Dermis microvascular lymphatic vessel endothelial cell (primary cell): ENCODE data around the gene LRMDA. TPM values are rescaled to one million over a fixed set of nuclear protein-coding genes. Genes with fewer than 3 reads are reported as not detected.

Experiments
- DNase-seq, 2 donors: peaks; one replicate each; pipeline versions ENCODE4 v3.0.0 to v3.0.0-alpha.2; 2010; ENCODE audit warnings: low read depth in 2 of 2
- total RNA-seq: library from RNA; depleted of rRNA; stranded (reverse); fragments of >200 nt; gene quantifications from 2 replicates; pipeline ENCODE4 v1.2.1, GENCODE V29; 2014

Gene LRMDA
- total RNA-seq, 1 donor from 2014 or later: 10.4 TPM

DNA sequence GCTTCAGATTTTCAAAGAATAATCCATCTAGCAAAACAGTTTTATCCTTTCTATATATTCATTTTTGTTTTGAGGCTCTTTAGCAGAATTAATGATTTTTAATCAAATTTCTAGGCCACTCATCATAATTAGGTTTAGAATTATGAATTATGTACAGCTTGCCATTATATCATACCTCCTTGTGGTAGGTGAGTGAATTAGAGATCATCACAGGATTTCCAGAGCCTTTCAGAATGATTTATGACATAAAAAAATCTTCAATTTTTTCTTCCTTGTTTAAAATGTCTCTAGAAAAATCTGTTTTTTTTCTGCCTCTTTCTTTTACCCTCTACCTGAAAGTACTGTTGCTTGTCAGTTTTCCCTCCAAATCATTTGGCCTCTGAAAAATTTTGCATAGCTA, 433.3 kb downstream of the LRMDA start:
- no peak for DNase-seq

DNA sequence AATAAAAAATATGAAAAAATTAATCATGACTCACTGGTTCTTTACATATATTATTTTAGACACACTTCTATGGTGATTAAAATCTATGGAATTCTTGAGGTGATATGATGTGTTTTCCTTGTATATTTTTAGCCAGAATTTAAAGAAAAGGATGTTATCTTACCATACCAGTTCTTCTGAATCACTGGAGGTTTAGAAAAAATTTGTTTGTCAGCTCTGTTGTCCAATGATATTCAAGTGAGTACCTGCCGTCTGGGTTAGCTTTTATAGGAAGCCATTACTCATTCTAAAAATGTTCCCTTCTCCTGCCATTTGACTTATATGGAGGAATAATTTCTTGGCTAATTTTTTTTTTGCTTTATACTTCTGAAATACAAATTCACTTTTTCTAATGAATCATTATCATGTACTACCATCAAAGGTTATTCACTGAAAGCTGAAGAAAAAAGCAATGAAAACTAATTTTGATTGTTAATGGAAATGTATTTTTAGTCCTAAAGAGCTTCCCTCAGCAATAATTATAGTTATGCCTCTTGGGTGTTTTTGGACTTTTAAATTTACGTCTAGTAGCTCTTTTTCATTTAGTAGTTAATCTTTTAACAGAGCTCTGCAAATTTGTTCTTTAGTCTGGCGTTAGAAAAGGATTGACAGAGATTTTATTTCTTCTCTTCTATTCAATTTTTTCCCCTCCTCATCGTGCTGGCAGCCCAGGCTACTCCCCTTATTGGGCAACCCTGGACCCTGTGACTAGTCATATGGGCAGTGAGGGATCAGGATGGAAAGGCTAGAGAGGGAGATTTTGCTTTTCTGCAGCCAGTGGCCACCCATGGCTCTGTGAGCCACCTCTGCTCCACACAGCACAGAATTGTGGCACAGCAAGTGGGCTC, 434.2 kb downstream of the LRMDA start:
- DNase-seq: no peak

DNA sequence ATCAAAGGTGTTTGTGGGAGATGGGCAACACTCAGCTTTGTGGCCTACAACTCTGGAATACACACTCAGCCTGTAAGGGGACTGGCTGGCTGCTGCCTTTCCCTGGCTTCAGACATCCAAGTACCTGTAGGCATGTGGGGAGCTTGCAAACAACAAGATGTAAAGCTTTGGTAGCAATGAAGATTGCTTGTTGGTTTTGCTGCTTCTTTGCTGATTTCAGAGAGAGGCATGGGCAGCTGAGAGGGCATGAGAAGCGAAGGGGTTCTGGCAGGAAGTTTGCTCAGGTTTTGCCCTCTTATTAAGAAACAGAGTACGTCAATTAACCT, 434.8 kb downstream of the LRMDA start:
- no peak for DNase-seq

DNA sequence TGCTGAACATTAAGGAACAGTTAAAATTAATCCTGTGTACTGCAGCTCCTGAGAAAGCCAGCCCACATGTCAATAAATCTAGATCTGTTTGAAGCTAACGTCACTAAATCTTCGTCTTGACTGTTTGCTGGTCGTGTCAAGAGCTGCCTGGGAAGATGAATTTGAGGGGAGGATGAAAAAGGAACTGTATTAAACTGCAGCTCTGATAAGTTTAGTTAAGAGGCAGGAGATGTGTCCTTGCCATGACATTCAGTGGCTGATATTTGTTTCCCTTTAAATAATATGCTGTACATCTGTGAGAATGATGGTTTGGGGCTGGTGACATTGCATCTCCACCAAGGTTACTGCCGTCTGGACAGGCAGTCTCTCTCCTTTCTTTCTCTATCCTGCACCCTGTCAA, 435.3 kb downstream of the LRMDA start:
- DNase-seq: no peak

DNA sequence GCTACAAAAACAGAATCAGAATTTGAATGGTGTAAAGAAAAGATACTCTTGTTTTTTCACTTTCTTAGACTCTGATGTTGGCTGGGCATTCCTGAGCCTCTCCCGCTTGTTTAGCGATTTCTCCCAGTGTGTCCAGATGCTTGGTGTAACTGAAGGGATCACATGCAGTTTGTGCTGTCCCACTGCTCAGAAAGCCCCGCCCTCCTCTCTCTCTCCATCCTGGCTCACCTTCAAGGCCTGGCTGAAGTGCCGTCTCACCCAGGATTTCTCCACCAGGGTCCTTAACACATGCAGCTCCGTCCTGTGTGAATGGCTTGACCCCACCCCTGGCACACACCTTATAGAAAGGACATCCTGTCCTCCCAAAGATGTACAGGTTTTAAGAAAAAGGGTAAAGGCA, 437.1 kb downstream of the LRMDA start:
- DNase-seq: no peak

DNA sequence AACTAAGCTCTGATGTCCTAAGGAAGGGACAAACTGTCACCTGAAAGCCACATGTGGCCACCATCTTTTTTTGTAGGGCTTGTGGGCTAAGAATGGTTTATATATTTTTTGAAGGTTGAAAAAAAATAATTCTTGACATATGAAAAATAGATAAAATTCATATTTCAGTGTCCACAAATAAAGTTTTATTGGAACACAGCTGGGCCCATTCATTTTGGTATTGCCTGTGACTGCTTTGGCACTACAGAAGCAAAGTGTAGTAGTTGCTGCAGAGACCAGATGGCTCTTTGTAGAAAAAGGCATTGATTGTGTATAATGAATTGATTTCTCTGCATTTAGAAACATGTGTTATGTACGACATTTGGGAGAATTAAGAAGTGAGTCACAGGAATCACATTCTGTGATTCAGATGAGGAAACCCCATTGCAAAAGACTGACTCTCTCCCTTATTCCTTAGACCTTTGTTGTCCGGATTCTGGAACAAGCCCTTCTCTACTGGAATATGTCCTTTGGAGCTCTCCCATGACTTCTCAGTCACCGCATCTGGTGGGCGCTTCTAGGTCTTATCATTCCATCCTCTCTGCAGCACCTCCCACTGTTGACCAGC, 438.7 kb downstream of the LRMDA start:
- no peak for DNase-seq

DNA sequence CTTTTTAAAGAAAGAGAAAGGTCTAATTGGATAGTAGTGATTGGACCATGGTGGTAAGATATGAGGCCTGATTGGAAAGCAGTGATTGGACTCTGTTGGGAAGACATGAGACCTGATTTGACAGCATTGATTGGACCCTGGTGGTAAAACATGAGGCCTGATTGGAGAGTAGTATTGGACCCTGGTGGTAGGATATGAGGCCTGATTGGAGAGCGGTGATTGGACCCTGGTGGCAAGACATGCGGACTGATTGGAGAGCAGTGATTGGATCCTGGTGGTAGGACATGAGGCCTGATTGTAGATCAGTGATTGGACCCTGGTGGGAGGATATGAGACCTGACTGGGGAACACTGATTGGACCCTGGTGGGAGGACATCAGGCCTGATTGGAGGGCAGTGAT, 444.3 kb downstream of the LRMDA start:
- no peak for DNase-seq

DNA sequence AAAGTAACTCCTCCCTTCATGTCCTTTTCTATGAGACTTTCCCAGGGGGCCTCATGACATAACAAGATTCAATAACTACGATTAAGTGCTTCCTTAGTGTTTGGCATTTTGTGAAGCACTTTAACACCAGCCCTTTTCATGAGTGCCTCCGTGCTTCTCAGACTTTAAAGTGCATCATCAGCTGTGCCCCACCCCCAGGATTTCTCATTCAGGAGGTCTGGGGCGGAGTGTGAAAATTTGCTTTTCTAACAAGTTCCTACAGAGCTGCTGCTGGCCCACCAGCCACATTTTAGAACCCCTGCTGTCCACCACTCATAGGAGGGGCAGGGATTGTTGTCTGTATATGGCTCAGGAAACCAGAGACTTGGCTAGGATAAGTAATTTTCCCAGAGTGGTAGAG, 445.3 kb downstream of the LRMDA start:
- DNase-seq: no peak

DNA sequence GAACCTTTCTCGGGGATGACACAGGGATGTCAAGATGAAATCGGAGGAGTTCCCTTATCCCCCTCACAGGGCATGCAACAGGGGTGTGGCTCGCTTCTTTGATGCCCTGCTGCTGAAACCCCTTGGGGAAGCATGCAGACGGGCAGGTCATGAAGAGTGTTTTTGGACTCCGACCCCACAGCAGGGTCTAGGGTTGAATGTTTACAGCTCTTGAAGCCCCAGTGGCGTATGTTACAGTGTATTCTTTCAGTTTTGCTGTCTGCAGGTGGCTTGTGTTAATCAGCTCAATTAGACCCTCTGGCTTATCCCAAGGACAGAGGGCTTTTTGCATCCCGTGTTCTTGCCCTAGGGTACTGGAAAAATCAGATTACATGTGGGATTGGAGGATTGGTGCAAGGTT, 446.5 kb downstream of the LRMDA start:
- DNase-seq: no peak

DNA sequence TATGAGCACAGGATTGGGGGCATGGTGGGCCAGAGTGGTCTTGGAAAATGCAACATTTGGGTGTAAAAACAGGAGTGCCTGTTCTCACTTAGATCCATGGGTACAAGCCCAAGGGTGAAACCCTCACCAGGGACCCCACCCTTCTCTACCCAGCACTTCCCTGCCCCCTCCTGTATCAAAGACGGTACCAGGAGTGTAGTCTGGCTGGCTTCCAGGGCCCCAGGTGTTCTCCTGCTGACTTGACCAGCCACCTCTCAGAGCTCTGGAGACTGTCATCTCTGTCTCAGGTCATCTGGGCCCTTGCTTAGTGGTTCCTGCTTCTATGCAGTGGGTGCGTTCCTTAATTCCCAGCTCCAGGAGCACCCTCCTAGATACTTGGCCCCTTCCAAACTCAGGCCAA, 447.2 kb downstream of the LRMDA start:
- no peak for DNase-seq

DNA sequence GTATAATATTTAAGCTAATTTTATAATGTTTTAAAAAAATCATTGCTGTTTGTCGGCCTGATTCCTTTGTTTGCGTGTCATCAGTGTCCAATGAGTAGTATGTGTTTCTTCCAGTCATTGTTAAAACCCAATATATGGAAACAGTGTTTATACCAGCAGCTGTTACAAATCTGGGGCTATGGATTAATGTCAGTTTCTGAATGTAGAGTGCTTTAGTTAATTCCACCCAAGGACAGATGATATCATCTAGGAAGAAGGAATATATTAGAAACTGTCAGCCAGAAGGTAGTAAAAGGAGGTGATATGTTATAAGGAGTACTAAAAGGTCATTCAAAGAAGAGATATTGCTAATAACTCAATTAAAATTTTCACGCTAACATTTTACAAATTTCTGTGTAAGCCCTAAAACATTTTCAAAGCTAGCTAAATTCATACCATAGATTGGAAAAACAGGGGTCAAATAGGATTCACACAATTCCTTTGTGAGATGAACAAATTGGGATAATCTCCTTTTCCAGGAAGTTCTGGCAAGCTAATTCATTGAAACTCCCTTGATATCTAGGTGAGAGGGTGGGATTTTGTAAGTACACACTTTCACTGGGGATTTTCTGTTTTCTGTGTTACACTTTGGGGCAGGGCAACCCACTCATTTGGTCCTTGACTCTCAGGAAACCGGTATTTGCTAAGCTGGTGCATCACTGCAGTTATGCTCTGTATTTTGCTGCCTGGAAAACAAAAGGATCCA, 448.8 kb downstream of the LRMDA start:
- no peak for DNase-seq

DNA sequence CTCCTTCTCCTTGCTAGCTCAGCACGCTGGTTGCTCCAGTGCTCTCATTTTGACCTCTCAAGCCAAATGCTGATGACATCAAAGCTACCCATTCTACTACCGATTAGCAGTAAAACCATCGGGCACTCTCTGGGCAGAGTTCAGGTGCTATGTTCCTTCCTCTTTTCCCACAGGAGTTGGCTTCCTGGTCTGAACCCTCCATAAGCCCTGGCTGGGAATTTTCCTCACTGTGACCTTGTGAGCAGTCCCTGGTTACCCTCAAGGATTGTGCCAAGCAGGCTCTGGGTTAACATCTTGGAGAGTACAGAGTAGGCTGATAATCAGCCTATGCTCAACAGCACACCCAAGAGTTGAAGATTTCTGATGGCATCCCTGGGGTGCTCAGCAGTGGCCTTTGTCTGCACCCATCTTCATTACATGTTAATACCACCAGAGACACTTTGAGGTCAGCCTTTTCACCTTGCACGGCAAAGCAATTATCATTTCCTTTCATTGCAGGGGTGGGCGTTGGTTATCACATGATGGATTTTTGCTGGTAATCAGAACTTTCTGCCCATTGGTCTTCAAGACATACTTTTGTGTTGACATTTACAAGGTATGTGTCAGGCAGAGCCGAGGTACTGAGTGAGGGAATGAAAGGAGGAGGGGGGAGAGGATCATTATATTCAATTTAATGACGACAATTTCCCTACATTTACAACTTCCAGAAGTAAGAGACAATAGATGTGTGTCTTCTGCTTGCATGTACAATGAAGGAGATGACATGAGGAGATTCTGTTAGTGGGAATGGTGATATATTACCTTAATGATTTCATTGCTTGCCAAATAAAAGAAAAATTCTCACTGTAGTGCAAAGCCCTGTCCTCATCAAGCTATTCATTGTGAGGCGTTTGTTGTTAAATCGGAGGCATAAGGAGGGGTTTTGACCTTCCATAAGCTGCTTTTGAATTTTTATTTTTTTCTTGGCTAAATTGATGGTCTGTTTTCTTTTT, 452.0 kb downstream of the LRMDA start:
- no peak for DNase-seq

DNA sequence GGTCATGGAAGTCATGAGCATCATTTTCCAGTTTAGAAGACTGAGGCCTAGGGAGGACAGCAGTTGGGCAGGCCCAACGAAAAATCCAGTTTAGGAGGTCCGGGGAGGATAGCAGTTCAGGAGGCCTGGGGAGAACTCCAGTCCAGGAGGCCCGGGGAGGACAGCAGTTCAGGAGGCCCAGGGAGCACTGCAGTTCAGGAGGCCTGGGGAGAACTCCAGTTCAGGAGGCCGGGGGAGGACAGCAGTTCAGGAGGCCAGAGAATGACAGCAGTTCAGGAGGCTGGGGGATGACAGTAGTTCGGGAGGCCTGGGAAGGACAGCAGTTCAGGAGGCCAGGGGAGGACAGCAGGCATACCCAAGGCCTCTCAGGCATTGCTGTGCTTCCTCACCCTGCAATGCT, 453.4 kb downstream of the LRMDA start:
- DNase-seq: no peak

DNA sequence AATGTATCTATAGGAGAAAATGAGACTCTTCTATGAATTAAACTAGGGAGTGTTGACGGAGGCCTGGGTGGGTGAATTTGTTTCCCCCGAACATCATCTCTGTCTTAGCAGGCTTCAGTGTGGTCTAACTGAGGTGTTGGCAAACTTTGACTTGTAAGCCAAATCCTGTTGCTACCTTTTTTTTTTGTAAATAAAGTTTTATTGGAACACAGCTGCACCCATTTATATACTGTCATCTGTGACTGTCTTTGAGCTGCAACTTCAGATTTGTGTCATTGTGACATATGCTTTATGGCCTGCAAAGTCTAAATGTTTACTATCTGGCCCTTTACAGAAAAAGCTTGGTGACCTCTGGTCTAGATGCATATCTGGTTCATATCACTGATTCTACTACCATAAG, 455.9 kb downstream of the LRMDA start:
- no peak for DNase-seq

DNA sequence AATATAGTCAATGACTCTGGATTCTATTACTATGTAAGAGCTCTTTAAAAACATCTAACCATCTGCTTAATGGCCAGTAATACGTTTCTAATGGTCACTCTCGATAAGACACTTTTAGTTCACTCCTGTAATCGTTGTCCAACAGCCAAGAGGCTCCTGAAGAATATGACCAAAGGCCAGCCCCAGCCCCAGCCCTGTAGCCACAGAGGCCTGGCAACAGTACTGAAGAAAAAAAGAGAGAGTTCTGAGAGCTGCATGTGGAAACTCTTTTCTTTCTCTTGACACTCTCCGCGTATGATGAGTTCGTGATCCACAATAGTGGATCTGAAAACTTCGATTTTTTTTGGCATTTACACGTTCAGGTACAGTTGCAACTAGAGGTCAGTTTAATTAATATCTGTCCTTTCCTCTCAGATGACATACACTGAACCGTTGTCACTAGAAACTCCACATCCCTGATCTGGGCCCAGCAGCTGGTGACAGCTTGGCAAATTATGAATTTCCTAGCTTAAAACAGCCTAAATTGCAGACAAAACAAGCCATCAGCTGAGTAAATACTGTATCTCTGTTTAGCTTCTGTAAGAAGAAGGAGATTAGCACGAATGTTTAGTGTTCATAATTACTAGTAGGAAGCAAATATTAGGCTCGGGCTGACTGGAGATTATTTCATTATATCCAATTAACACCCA, 456.7 kb downstream of the LRMDA start:
- no peak for DNase-seq

DNA sequence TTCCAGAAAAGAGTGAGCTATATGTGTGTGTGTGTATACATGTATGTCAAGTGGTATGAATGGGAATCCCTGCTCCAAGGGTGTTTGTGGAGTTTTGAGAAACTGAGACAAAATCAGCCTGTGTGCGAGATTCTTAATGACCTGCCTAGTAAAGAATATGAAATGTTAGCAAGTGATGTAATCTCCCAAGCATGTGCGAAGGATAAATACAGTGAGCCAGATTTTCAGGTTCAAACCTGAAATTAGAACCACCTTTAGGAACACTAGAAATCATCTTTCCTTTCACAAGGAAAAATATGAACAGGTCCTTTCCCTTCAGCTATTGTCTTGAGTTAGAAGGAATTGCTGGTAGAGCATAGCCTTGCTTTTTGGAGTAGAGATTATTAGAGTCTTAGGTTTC, 457.6 kb downstream of the LRMDA start:
- no peak for DNase-seq

DNA sequence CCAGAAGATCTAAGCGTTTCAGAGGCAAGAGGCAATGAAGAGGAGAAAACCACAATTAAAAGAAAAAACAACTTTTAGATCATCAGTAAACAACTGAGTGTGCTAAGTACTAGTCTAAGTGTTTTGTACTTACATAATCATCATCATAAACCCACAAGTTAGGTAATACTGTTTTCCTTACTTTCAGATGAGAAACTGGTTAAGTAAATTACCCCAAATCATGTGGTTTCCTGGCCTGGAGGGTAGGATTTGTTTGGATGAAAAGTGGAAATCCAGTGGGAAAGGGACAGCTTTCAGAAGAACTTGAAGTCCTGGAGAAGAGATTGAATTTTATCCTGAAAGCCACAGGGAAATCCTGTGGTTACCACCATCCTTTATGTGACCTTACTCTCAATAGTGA, 463.3 kb downstream of the LRMDA start:
- no peak for DNase-seq

DNA sequence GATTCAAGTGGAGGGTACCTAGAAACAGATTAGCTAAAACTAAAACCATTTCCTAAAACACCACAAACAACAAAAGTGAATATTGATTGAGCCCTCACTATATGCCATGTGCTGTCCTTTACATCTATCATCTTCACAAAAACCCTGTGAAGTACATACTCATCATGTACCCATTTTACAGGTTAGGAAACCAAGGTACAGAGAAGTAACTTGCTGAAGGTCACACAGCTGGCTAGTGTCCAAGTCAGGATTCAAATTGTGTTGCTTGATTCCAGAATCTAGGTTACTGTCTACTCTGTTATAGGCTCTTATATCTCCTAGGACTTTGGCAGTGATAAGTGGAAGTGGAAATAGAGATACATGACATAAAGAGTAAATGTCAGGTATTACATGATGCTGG, 463.8 kb downstream of the LRMDA start:
- DNase-seq: no peak

DNA sequence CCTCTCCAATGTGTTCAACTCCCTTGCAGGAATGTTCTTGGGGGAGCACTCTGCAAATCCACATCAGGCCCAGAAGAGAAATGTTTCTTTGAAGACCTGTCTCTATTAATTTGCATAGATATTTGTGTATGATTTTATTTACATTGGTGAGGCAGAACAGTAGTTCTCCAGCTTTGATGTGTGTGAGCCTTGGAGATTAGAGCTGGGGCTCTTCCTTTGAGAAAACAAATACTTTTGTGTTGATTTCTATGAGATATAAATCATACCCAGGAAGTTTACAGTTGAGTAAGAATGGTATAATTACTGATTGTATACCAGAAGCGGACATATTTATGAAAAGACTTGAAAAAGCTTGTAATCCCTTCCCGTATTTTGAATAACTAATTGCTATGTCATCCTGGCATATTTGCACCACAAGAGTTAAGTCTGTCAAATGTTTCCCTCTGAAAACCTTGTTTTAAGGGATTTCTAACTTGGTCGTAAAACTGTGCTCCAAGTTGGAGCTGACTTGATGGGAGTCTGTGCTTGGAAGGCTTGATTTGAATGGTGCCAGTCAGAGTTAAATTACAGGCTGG, 468.5 kb downstream of the LRMDA start:
- no peak for DNase-seq

DNA sequence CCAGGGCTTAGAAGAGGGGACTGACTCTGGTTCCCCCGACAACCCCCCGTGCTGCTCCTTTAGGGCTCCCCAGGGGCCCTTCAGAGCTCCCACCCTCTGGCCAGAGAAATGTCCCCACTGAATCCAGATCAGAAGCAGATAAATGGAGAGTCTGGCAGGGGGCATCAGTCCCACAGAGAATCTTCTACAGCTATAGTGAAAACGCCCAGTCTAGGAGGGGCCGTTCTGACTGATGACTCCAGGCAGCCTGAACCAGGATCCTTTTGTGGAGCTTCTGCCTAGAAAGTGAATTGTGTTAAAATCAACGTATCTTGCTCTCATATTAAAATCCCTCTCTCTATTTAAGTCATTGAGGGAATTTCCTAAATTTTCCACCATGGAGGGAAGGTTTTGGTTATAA, 471.4 kb downstream of the LRMDA start:
- no peak for DNase-seq
